Fibroblast of lung (primary cell): ENCODE results near the gene NLGN1.

ENCODE experiments used
- CTCF ChIP-seq, 2 donors: IDR thresholded peaks in 1 of 2; conservative IDR thresholded peaks in 1 of 2; 1 replicate in 1 of 2; 2 replicates in 1 of 2; pipeline ENCODE4 v1.5.1; 2011 to 2012; ENCODE audit warnings: low read length in 2 of 2, control low read depth in 1 of 2, inconsistent platforms in 1 of 2, low read depth in 1 of 2, mild to moderate bottlenecking in 1 of 2
- EZH2 ChIP-seq: IDR thresholded peaks from 2 replicates; pipeline ENCODE4 v1.5.1; 2012; ENCODE audit warnings: low read length, control low read depth, mild to moderate bottlenecking; ENCODE audit errors: missing control alignments

GRCh38 chr3:174170248-174170647, 772.7 kb downstream of the NLGN1 start:
- TF ChIP-seq EZH2: no peak
- TF ChIP-seq CTCF (conservative IDR thresholded peaks at IDR 0.05 in 1 of 2, IDR thresholded peaks at IDR 0.05 in 1 of 2; ENCODE audit: low read depth in 1 of 2, low read length in 2 of 2): no peak
